GM23338 (cell line): ENCODE data around the gene RRP1. TPM values are rescaled to one million over a fixed set of nuclear protein-coding genes. Genes with fewer than 3 reads are reported as not detected.

ENCODE experiments used
- ATAC-seq: fragments of 200-7000 bp; cut with Tn5 transposase; 3 replicates; pipeline ENCODE4 v1.9.1; 2020
- DNase-seq: peaks from one replicate; pipeline ENCODE4 v3.0.0-alpha.2; 2015; ENCODE audit warnings: low spot score
- H2AFZ ChIP-seq: fragments of 200-600 bp; sonication (generic); 2 replicates; pipeline ENCODE4 v1.8.0; 2016; ENCODE audit warnings: antibody characterized with exemption, mild to moderate bottlenecking, moderate library complexity
- H3F3A ChIP-seq: fragments of 200-600 bp; sonication (generic); replicated peaks from 2 replicates; pipeline ENCODE4 v1.8.0; 2017; ENCODE audit warnings: antibody characterized with exemption, mixed run types, low read depth
- H3K27ac ChIP-seq: fragments of 200-600 bp; sonication (generic); 2 replicates; pipeline ENCODE4 v1.6.1; 2016; ENCODE audit warnings: low read depth
- H3K27me3 ChIP-seq: fragments of 200-600 bp; sonication (generic); 2 replicates; pipeline ENCODE4 v1.8.0; 2016; ENCODE audit warnings: mild to moderate bottlenecking, mixed run types, moderate library complexity; ENCODE audit not compliant: insufficient read depth
- H3K36me3 ChIP-seq: fragments of 200-600 bp; sonication (generic); 2 replicates; pipeline ENCODE4 v1.8.0; 2016; ENCODE audit warnings: mild to moderate bottlenecking; ENCODE audit not compliant: insufficient read depth
- H3K4me1 ChIP-seq: fragments of 200-600 bp; sonication (generic); 2 replicates; pipeline ENCODE4 v1.8.0; 2016; ENCODE audit warnings: mild to moderate bottlenecking, moderate library complexity; ENCODE audit not compliant: insufficient read depth
- H3K4me2 ChIP-seq: fragments of 200-600 bp; sonication (generic); 2 replicates; pipeline ENCODE4 v1.7.1; 2017; ENCODE audit warnings: mixed run types
- H3K4me3 ChIP-seq: fragments of 200-600 bp; sonication (generic); 2 replicates; pipeline ENCODE4 v1.6.1; 2016; ENCODE audit warnings: mixed run types
- H3K79me2 ChIP-seq: fragments of 200-600 bp; sonication (generic); replicated peaks from 2 replicates; pipeline ENCODE4 v1.8.0; 2017; ENCODE audit warnings: mild to moderate bottlenecking; ENCODE audit not compliant: insufficient read depth
- H3K9me2 ChIP-seq: fragments of 200-600 bp; sonication (generic); 2 replicates; pipeline ENCODE4 v1.8.0; 2017; ENCODE audit not compliant: insufficient read depth
- H4K20me1 ChIP-seq: fragments of 200-600 bp; sonication (generic); replicated peaks from 2 replicates; pipeline ENCODE4 v1.8.0; 2017; ENCODE audit warnings: mild to moderate bottlenecking; ENCODE audit not compliant: insufficient read depth
- H3K27ac Mint-ChIP-seq: 2 replicates; pipeline ENCODE4 v1.8.0; 2020; ENCODE audit warnings: inconsistent platforms, mild to moderate bottlenecking, moderate library complexity, mixed read lengths
- H3K27me3 Mint-ChIP-seq: 3 replicates; pipeline ENCODE4 v1.8.0; 2022; ENCODE audit warnings: low read depth, mild to moderate bottlenecking, moderate library complexity, mixed read lengths, inconsistent platforms; ENCODE audit not compliant: insufficient read depth, poor library complexity
- H3K36me3 Mint-ChIP-seq: 3 replicates; pipeline ENCODE4 v1.8.0; 2021; ENCODE audit warnings: low read depth, mild to moderate bottlenecking, inconsistent platforms, moderate library complexity, mixed read lengths
- H3K4me1 Mint-ChIP-seq: 3 replicates; pipeline ENCODE4 v1.8.0; 2020; ENCODE audit warnings: mild to moderate bottlenecking, inconsistent platforms, mixed read lengths
- H3K4me3 Mint-ChIP-seq: 3 replicates; pipeline ENCODE4 v1.8.0; 2021; ENCODE audit warnings: moderate library complexity, mild to moderate bottlenecking, inconsistent platforms, mixed read lengths
- H3K9me3 Mint-ChIP-seq: 3 replicates; pipeline ENCODE4 v1.8.0; 2020; ENCODE audit warnings: moderate library complexity, mild to moderate bottlenecking, inconsistent platforms, mixed read lengths
- CREB1 ChIP-seq: fragments of 250-450 bp; sonication (Bioruptor Pico); IDR thresholded peaks from 2 replicates; pipeline ENCODE4 v1.5.0; 2020; ENCODE audit warnings: low read depth, mild to moderate bottlenecking, moderate library complexity
- EZH2phosphoT487 ChIP-seq: fragments of 200-600 bp; sonication (generic); IDR thresholded peaks from one replicate; pipeline ENCODE4 v1.8.1; 2018; ENCODE audit warnings: antibody characterized with exemption; ENCODE audit not compliant: unreplicated experiment
- JUNB ChIP-seq: IDR thresholded peaks from one replicate; pipeline ENCODE4 v1.6.1; 2016; ENCODE audit warnings: antibody characterized with exemption; ENCODE audit not compliant: unreplicated experiment
- NANOG ChIP-seq: IDR thresholded peaks from 2 replicates; pipeline ENCODE4 v1.6.1; 2016; ENCODE audit warnings: antibody characterized with exemption, borderline replicate concordance
- POLR2AphosphoS5 ChIP-seq: IDR thresholded peaks from 2 replicates; pipeline ENCODE4 v1.6.1; 2016; ENCODE audit warnings: antibody characterized with exemption, low read depth
- ZNF114 ChIP-seq: fragments of 250-450 bp; sonication (Bioruptor Pico); IDR thresholded peaks from 2 replicates; pipeline ENCODE4 v1.5.0; 2020; ENCODE audit warnings: mild to moderate bottlenecking, moderate library complexity
- ZNF331 ChIP-seq: fragments of 250-450 bp; sonication (Bioruptor Pico); IDR thresholded peaks from 2 replicates; pipeline ENCODE4 v1.5.0; 2020; ENCODE audit warnings: low read depth, mild to moderate bottlenecking, moderate library complexity
- polyA plus RNA-seq: library from polyadenylated mRNA; unstranded; fragments of >200 nt; fragmentation: Nextera tagmentation; extraction: Ambion mirVana; gene quantifications from 2 replicates; pipeline ENCODE4 v1.2.1, GENCODE V29; 2016
- total RNA-seq: library from RNA; depleted of rRNA; stranded (reverse); fragments of >200 nt; shearing (Covaris generic); gene quantifications from 2 replicates; pipeline ENCODE4 v1.2.3, GENCODE V29; 2014
- TF ChIP-seq, protein P1 (sequence below): IDR thresholded peaks from 2 replicates; pipeline ENCODE4 v1.6.1; 2016; ENCODE audit warnings: antibody characterized with exemption
- TF ChIP-seq, protein P2 (sequence below): fragments of 250-450 bp; sonication (Bioruptor Pico); IDR thresholded peaks from 2 replicates; pipeline ENCODE4 v1.5.0; 2020; ENCODE audit warnings: mild to moderate bottlenecking, moderate library complexity
- TF ChIP-seq, protein P3 (sequence below), 2 experiments: fragments of 200-600 bp in 1 of 2; sonication (generic) in 1 of 2; conservative IDR thresholded peaks; 2 replicates each; pipeline versions ENCODE4 v1.5.1 to v1.6.1; 2016 to 2017; ENCODE audit warnings: antibody characterized with exemption in 2 of 2, low read depth in 2 of 2, mild to moderate bottlenecking in 2 of 2, moderate library complexity in 1 of 2

Gene RRP1
- total and polyA plus RNA-seq, 2 experiments from 2014 or later = 36.5 to 63.5 TPM

DNA sequence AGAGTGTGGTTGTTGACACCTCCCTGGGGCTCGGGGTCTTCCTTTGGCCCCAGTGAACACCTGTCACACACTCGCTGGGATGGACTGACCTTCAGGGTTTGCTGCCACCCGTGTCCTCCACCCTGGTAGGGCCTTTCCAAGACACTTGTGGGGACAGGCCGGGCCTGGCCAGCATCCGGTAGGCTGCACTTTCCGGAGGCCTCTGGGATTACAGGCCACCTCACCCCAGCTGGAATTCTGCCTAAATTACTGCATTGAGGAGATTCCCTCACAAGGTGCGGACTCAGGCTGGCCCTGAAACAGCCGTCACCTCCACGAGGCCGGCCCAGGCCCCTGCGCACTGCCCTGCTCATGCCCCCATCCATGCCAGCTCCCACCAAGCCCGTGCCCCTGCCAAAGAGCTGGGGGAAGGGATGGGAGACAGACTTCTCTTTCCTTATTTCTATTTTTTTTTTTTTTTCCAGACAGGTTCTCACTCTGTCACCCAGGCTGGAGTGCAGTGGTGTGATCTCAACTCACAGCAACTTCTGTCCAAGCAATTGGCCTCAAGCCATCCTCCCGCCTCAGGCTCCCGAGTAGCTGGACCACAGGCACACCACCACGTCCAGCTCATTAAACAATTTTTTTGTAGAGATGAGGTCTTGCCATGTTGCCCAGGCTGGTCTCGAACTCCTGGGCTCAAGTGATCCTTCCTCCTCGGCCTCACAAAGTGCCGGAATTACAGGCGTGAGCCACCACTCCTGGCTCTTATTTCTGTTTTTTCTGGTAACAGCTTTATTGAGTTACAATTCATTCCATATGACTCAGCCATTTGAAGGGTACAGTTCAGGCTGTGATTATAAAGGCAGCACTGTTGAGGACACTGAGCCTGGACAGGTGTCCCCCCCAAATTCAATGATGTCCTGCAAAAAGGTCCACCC, 24.5 kb upstream of the RRP1 start (continued):
- TF ChIP-seq, protein P1, sequence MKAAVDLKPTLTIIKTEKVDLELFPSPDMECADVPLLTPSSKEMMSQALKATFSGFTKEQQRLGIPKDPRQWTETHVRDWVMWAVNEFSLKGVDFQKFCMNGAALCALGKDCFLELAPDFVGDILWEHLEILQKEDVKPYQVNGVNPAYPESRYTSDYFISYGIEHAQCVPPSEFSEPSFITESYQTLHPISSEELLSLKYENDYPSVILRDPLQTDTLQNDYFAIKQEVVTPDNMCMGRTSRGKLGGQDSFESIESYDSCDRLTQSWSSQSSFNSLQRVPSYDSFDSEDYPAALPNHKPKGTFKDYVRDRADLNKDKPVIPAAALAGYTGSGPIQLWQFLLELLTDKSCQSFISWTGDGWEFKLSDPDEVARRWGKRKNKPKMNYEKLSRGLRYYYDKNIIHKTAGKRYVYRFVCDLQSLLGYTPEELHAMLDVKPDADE = no peak
- TF ChIP-seq ZNF114 (CRISPR knock-in tag) (no peak), EZH2phosphoT487 (no peak), JUNB (no peak)

DNA sequence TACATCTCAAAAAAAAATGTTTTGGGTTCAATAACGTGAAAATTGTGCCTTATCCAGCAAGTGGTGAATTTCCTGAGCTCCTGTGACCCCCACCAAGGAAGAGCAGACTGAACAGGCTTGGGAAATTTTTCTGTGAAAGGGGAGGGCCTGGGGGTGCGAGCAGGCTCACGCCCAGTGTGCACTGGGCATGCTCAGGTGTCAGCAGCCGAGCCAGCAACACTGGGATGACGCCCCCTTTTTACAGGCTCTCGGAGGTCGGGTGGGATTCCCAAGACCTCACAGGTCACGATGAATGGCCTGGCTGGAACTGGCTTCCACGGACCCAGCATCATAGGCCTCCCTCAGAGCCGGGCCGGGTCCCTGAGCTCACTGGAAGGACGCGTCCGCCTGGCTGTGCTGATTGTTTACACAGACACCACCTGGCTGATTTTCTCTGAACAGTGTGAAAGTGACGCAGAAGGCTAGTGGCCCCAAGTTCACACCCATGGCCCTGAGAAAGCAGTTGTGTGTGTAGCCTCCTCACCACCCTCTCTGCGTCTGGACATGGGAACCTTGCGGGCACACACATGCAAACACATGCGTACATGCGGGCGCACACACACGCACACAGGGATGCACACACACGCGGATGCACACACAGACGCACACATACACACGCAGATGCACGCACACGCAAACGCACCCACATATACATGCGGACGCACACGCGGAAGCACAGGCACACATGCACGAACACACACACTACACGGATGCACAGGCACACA, 22.5 kb upstream of the RRP1 start:
- no peaks in the 10 kb centered on the region for H4K20me1 ChIP-seq
- Mint-ChIP-seq H3K4me3 (no peak overlapping the region), H3K27ac (peak overlapping the region; percentile 95), H3K36me3 (peaks cover 14% of the 10 kb centered on the region), H3K9me3 (no peaks in the 10 kb centered on the region), H3K4me1 (peaks cover 36% of the 10 kb centered on the region), H3K27me3 (peaks cover 13% of the 10 kb centered on the region)
- DNase-seq (no peak), ATAC-seq (no peak)
- no peak overlapping the region for H2AFZ ChIP-seq
- no peaks in the 10 kb centered on the region for H3K9me2 ChIP-seq
- no peaks in the 10 kb centered on the region for H3K36me3 ChIP-seq
- H3K79me2 ChIP-seq = no peaks in the 10 kb centered on the region
- peak overlapping the region; percentile 63; the same call in 1 of the 2 replicates for H3K27ac ChIP-seq
- H3K27me3 ChIP-seq = no peaks in the 10 kb centered on the region
- H3K4me3 ChIP-seq = no peak overlapping the region
- H3K4me2 ChIP-seq = no peak overlapping the region
- no peaks in the 10 kb centered on the region for H3F3A ChIP-seq
- TF ChIP-seq, protein P2, sequence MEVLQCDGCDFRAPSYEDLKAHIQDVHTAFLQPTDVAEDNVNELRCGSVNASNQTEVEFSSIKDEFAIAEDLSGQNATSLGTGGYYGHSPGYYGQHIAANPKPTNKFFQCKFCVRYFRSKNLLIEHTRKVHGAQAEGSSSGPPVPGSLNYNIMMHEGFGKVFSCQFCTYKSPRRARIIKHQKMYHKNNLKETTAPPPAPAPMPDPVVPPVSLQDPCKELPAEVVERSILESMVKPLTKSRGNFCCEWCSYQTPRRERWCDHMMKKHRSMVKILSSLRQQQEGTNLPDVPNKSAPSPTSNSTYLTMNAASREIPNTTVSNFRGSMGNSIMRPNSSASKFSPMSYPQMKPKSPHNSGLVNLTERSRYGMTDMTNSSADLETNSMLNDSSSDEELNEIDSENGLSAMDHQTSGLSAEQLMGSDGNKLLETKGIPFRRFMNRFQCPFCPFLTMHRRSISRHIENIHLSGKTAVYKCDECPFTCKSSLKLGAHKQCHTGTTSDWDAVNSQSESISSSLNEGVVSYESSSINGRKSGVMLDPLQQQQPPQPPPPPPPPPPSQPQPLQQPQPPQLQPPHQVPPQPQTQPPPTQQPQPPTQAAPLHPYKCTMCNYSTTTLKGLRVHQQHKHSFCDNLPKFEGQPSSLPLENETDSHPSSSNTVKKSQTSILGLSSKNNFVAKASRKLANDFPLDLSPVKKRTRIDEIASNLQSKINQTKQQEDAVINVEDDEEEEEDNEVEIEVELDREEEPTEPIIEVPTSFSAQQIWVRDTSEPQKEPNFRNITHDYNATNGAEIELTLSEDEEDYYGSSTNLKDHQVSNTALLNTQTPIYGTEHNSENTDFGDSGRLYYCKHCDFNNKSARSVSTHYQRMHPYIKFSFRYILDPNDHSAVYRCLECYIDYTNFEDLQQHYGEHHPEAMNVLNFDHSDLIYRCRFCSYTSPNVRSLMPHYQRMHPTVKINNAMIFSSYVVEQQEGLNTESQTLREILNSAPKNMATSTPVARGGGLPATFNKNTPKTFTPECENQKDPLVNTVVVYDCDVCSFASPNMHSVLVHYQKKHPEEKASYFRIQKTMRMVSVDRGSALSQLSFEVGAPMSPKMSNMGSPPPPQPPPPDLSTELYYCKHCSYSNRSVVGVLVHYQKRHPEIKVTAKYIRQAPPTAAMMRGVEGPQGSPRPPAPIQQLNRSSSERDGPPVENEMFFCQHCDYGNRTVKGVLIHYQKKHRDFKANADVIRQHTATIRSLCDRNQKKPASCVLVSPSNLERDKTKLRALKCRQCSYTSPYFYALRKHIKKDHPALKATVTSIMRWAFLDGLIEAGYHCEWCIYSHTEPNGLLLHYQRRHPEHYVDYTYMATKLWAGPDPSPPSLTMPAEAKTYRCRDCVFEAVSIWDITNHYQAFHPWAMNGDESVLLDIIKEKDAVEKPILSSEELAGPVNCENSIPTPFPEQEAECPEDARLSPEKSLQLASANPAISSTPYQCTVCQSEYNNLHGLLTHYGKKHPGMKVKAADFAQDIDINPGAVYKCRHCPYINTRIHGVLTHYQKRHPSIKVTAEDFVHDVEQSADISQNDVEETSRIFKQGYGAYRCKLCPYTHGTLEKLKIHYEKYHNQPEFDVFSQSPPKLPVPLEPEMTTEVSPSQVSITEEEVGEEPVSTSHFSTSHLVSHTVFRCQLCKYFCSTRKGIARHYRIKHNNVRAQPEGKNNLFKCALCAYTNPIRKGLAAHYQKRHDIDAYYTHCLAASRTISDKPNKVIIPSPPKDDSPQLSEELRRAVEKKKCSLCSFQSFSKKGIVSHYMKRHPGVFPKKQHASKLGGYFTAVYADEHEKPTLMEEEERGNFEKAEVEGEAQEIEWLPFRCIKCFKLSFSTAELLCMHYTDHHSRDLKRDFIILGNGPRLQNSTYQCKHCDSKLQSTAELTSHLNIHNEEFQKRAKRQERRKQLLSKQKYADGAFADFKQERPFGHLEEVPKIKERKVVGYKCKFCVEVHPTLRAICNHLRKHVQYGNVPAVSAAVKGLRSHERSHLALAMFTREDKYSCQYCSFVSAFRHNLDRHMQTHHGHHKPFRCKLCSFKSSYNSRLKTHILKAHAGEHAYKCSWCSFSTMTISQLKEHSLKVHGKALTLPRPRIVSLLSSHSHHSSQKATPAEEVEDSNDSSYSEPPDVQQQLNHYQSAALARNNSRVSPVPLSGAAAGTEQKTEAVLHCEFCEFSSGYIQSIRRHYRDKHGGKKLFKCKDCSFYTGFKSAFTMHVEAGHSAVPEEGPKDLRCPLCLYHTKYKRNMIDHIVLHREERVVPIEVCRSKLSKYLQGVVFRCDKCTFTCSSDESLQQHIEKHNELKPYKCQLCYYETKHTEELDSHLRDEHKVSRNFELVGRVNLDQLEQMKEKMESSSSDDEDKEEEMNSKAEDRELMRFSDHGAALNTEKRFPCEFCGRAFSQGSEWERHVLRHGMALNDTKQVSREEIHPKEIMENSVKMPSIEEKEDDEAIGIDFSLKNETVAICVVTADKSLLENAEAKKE = no peak
- TF ChIP-seq NANOG = no peak
- TF ChIP-seq, protein P1 = no peak
- no peak for TF ChIP-seq ZNF331 (CRISPR knock-in tag)
- no peak for TF ChIP-seq JUNB
- TF ChIP-seq, protein P3, sequence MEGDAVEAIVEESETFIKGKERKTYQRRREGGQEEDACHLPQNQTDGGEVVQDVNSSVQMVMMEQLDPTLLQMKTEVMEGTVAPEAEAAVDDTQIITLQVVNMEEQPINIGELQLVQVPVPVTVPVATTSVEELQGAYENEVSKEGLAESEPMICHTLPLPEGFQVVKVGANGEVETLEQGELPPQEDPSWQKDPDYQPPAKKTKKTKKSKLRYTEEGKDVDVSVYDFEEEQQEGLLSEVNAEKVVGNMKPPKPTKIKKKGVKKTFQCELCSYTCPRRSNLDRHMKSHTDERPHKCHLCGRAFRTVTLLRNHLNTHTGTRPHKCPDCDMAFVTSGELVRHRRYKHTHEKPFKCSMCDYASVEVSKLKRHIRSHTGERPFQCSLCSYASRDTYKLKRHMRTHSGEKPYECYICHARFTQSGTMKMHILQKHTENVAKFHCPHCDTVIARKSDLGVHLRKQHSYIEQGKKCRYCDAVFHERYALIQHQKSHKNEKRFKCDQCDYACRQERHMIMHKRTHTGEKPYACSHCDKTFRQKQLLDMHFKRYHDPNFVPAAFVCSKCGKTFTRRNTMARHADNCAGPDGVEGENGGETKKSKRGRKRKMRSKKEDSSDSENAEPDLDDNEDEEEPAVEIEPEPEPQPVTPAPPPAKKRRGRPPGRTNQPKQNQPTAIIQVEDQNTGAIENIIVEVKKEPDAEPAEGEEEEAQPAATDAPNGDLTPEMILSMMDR (conservative IDR thresholded peaks at IDR 0.05; ENCODE audit: low read depth in 2 of 2) = no peak
- no peak for TF ChIP-seq CREB1
- no peak for TF ChIP-seq POLR2AphosphoS5
- no peak for TF ChIP-seq ZNF114 (CRISPR knock-in tag)
- H3K4me1 ChIP-seq = peaks cover 15% of the 10 kb centered on the region
